GM18870 (cell line): Measurements from ENCODE around the gene TRIM15.
"Not testable (repeated sequence)": the region's sequence is repeated elsewhere in the genome, so short reads cannot be mapped to it uniquely, and the experiment has no call there.

Source experiments
- ATAC-seq: cut with Tn5 transposase; IDR thresholded peaks from one replicate; pipeline ENCODE4 v1.9.1; 2021; ENCODE audit warnings: moderate library complexity; ENCODE audit not compliant: unreplicated experiment

The TRIM15 gene

DNA sequence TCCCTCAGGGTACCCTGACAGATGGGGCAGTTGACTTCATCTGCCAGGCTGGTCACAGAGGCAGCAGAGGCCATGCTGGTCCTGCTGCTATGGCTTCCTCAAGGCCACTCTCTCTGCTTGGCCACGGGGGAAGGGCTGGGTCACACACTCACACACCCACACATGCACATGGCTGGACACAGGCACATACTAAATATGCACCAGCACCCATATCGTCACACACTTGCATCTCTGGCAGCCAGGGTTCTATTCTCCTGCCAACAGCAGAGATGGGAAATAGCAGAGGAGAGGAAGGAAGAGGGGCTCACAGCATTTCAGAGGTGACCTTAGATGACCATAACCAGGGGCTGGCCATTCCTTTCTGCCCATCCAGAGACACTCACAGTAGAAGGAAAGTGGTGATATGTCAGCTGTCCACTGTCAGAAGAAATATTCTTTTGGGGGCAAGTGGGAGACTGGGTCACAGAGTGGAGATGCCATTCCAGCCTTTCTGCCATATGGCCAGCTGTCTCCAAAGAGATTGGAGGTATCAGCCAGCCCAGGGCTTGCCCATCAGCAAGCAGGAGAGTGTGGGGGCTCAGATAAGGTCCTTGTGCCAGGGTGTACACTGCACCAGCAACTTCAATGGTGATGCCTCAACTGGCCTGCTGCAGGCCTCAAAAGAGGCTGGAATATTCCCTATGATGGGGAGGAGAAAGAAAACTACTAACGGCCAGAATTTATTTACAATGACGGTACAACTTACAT is 2.4 kb upstream of the TRIM15 start, which contains the start of gene TRIM10:
Gene TRIM10, minus strand, starts transcription at position 427 of the 747 bp plus-strand sequence. Its CDS starts 353 bp downstream, at position 74.
- no peak for ATAC-seq

DNA sequence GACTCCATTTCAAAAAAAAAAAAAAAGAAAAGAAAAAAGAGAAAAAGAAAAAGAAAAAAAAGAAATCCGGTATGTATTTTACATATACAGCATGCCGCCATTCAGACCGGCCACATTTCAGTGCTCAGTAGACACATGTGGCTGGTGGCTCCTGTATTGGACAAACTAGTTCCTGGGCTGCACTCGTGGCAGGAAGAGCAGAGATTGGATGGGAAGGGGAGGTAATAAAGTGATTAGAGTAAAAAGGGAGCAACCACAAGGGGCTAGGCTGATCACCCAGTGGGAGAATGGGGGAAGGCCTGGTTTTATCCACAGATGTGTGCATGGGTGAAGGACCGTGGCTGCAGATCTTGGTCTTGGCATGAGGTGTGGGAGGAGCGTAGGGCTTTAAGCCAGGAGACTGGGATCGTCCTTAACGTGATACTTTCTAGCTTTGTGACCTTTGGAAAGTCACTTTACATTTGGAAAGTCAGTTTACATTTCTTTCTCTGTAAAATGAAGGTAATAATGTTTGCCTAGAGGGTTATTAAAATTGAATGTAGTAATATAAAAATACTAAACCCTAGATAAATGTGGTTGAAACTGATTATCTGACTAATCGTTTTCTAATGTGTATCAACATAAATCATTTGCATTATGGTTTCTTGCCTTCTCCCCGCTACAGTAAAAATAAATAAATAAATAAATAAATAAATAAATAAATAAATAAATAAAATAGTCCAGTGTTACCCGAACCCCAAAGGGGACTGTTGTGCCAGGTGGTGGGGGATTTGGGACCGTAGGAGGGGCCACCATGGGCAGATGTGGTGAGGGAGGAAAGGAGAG is 869 bp upstream of the TRIM15 start:
- no peak for ATAC-seq

DNA sequence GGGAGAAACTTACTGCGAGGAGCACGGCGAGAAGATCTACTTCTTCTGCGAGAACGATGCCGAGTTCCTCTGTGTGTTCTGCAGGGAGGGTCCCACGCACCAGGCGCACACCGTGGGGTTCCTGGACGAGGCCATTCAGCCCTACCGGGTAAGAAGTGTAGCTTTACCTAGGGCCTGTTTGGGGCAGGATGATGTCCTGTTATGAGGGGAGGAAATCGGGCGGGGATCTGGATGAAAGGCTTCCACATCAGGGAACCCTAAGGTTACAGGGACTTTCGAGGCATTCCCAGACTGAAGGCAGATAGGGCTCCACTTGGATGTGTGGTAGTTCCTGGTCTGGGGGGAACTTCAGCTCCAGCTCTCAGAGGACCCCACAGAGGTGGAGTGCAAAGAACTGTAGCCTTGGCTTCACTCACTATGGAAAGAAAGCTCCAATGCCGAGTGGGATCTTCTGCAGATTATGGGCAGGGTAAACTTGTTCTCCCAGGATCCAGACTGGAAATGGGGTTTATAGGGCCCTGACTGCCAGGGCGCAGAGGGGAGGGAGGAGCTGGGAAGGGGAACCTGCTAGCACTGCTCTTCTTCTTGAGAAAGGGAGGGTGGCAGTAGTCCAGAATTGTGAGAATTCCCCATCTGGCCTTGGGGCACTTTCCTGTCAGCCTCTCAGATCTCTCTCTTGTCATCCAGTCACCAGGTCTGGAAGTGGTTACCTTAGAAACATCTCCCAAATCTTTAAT is 740 bp downstream of the TRIM15 start:
- ATAC-seq = no peak

DNA sequence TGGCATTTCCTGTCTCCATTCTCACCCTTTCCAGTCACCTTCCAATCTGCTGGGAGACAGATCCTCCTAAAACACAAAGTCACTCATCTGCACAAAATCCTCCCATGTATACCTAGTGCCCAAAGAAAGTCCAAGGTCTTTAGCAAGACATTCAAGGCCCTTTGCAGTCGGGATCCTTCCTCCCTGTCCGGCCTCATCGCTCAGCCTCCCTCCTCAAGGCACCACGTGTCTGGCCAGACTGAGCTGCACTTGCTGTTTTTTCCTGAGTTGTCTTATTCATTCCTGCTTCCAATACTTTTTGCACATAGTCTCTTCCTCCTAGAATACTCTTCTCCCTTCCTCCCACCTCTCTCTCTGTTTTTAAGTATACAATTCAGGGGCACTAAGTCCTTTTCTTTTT is 1.4 kb downstream of the TRIM15 start:
- no peak for ATAC-seq

DNA sequence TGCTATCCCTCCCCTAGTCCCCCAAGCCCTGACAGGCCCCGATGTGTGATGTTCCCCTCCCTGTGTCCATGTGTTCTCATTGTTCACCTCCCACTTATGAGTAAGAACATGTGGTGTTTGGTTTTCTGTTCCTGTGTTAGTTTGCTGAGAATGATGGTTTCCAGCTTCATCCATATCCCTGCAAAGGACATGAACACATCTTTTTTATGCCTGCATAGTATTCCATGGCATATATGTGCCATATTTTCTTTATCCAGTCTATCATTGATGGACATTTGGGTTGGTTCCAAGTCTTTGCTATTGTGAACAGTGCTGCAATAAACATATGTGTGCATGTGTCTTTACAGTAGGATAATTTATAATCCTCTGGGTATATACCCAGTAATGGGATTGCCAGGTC is 1.9 kb downstream of the TRIM15 start:
- ATAC-seq = not testable (repeated sequence)

DNA sequence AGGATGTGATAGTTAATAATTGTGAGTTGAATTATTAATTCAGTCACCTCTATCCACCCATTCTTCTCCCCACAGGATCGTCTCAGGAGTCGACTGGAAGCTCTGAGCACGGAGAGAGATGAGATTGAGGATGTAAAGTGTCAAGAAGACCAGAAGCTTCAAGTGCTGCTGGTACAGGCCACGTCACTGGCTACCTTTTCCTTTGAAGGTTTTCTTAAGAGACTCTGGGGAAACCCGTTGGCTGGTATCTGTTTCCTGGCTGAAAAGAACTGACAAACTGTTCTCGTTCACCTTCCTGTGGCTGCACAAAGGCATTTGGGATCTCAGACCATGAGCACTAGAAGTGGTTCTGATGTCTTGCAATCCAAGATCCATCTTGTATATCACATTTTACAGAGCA is 3.8 kb downstream of the TRIM15 start:
- ATAC-seq = no peak

DNA sequence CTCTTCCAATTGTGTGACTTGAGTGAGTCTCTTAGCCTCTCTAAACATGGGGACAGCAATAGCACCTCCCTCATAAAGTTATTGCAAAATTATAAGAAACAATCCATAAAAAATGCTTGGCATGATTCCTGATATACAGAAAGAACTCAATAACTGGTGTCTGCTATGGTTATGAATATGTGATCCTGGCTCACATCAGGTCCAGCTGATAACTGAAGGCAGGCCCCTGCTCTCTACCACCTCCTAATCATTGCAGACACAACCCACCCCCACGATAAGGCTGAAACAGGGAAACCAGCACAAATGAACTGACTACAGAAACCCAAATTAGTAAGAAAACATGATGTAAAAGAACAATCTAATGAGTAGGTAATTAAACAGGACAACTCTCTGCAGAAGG is 5.4 kb downstream of the TRIM15 start:
- no peak for ATAC-seq

DNA sequence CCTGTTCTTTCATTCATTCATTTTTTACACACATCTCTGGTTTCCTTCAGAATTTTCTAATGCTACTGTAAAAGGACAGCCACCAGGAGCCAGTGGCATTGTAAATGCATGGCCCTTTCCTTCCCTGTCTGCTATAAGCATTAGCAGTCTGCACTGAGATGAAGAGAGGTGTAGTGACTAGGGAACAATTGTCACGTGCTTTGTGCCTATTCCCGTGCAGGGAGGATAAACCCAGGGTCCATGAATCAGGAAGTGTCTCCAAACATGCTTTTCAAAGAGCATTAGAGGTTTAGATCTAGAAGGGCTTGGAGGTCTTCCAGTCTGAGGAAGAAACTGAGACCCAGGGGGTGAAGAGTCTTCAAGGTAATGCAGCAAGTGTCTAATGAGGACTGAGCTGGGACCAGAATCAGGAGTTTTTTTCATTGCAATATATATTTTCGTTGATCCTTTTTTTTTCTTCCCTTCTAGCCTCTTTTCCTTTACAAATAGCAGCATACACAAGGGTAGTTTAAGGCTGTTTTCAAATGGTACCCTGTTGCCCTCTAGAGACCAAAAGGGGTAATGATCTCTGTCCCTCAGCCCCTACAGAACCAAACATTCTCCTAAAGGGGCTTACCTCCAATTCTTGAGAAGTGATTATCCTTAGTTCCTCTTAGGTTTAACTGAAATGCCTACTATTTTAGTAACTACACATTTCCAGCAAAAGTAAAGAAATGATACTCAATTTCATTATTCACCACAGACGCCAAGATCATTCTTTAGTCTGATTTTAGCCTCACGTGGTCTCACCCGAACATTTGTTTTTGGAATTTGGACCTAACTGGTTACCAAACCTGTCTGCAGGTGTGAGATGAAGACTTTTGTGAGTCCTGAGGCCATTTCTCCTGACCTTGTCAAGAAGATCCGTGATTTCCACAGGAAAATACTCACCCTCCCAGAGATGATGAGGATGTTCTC is 6.6 kb downstream of the TRIM15 start:
- no peak for ATAC-seq

DNA sequence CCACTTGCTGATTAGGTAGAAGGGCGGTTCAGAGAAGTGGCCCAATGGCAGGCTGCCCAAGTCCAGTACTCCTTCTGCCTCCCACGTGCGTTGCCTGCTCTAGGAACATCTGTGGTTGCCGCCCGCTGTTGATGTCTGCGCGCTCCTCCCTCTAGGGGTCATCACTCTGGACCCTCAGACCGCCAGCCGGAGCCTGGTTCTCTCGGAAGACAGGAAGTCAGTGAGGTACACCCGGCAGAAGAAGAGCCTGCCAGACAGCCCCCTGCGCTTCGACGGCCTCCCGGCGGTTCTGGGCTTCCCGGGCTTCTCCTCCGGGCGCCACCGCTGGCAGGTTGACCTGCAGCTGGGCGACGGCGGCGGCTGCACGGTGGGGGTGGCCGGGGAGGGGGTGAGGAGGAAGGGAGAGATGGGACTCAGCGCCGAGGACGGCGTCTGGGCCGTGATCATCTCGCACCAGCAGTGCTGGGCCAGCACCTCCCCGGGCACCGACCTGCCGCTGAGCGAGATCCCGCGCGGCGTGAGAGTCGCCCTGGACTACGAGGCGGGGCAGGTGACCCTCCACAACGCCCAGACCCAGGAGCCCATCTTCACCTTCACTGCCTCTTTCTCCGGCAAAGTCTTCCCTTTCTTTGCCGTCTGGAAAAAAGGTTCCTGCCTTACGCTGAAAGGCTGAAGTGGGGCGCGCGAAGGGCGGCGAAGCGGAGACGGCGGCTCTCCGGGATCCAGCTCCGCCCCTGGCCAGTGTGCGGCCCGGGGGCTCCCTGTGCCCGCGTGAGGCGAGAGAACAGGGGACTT is 8.5 kb downstream of the TRIM15 start:
- ATAC-seq = no peak

DNA sequence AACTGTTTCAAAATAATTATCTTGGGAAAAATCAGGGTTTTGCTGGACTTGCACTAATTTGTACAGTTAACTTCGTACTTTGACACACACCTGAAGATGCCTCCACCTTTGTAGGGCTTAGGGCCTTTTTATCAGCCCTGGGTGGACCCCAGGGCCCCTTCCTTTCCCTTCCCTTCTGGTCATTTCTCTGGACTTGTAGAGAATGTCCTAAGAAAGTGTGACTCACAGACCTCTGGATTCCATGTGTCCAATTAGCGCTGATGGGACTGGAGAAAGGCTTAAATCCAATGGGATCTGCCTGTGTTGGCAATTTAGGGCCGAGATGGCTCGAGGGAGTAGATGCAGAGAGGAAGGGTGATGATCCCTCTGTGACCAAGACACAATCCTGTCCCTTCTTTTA is 9.3 kb downstream of the TRIM15 start:
- no peak for ATAC-seq

DNA sequence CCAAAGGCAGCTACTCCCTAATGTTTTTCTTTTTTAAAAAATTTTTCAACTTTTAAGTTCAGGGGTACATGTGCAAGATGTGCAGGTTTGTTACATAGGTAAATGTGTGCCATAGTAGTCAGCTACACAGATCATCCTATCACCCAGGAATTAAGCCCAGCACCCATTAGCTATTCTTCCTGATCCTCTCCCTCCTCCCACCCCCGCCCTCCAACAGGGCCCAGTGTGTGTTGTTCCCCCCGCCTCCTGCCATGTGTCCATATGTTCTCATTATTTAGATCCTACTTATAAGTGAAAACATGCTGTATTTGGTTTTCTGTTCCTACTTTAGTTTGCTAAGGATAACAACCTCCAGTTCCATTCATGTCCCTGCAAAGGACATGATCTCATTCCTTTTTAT is 12.4 kb downstream of the TRIM15 start:
- ATAC-seq = no peak

DNA sequence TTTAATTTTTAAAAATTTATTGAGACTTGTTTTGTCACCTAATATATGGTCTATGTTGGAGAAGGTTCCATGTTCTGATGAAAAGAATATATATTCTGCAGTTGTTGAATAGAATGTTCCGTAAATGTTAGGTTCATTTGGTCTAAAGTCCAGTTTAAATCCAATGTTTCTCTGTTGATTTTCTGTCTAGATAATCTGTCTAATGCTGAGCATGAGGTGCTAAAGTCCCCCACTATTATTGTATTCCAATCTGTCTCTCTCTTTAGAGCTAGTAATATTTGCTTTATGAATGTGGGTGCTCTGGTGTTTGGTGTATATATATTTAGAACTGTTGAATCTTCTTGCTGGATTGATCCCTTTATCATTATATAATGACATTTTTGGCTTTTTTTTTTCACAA is 15.5 kb downstream of the TRIM15 start:
- ATAC-seq = no peak

DNA sequence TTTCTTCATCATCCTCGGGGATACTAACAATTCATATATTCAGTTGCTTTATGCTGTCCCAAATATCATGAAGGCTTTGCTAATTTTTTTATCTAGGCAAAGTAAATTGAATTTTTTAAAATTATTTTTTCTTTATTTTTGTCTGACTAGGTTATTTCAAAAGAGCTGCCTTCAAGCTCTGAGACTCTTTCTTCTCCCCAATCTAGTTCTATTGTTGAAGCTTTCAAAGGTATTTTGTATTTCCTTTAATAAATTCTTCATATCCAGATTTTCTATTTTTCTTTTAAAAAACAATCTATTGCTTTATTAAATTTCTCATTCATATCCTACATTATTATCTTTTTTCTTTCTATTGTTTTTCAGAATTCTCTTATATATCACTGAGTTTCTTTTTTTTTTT is 16.8 kb downstream of the TRIM15 start:
- no peak for ATAC-seq

DNA sequence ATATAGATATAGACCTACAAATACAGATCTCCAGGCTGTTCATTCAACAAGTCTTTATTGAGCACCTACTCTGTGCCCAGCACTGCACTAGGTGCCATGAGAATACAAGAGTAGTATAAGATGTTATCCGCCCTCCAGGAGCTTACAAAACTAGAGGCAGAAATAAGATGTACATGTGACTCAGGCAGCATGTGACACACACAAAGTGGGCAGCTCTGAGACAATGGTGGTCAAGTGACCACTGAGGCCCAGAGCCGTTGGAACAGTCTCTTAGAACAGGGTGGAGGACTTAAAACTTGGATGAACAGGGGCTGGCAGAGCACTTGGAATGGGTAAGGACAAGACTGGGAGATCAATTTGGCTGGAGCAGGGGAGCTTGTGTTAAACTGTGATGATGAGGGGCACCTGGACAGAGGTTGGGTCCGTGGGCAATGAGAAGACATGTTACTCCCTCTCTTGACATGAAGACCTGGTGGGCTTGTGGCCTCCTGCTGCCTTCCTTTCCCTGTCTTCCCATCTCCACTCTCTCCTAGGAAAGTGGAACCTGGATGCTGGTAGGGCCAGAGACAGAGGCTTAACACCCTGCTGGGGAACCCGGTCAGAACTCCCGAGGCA is 21.2 kb downstream of the TRIM15 start:
- ATAC-seq = no peak

DNA sequence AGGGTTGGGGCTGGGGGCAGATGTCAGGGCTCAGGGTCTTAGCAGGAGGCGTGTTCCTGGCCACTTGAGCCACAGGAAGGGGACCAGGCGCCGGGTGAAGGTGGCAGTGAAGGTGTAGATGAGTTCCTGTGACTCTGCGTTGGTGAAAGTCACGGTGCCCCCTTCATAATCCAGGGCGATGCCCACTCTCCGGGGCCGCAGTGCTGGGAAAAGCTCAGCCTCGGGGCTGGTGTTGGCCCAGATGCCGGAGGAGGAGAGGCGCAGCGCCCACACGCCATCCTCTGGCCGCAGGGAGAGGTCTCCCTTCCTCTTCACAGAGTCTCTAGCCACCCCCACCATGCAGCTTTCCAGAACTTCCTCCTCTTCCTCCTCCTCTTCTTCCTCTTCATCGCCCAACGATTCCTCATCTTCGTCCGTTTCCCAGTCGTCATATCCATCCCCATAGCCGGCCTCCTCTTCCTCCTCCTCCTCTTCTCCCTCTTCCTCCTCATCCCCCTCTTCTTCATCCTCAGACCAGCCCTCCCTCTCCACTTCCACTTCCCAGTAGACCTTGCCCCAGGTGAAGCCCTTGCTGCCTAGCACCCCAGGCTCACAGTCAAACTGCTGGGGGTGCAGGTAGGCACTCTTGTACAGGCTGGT is 22.6 kb downstream of the TRIM15 start:
- no peak for ATAC-seq

DNA sequence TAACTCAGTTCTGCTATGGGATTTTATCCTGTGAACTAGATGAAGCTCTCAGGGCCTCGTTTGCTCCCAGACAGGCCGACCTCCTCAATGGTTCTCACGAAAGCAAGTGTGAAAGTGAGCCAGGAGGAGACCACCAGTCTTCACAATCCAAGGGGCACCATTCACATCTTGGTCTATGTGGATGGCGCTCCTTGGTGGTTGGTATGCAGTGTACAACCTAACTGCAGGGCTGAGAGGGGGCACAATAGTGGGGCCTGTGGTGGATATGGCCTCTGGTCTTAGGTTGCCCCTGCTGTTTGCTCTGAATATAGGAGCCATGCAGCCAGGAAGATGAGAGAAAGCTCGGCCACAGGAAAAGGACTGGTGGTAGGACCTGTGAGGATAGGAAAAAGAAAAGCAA is 25.2 kb downstream of the TRIM15 start:
- ATAC-seq = no peak

DNA sequence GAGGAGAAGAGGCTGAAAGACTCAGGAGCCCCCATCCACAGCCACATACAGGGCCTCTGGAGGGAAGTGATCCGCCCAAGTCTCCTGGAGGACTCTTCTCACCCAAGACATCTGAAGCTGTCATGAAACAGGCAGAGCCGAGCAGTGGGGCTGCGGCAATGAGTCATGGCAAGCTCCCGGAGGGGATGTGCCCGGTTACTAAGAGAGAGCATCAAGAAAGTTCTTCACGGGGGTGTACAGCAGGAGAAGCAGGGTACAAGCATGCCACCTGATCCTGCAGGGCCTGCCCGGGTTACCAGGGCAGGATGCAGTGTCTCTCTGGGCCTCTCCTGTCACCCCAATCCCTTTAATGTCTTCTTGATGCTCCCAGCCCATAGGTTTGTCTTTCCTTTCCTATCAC is 28.7 kb downstream of the TRIM15 start:
- ATAC-seq = no peak

DNA sequence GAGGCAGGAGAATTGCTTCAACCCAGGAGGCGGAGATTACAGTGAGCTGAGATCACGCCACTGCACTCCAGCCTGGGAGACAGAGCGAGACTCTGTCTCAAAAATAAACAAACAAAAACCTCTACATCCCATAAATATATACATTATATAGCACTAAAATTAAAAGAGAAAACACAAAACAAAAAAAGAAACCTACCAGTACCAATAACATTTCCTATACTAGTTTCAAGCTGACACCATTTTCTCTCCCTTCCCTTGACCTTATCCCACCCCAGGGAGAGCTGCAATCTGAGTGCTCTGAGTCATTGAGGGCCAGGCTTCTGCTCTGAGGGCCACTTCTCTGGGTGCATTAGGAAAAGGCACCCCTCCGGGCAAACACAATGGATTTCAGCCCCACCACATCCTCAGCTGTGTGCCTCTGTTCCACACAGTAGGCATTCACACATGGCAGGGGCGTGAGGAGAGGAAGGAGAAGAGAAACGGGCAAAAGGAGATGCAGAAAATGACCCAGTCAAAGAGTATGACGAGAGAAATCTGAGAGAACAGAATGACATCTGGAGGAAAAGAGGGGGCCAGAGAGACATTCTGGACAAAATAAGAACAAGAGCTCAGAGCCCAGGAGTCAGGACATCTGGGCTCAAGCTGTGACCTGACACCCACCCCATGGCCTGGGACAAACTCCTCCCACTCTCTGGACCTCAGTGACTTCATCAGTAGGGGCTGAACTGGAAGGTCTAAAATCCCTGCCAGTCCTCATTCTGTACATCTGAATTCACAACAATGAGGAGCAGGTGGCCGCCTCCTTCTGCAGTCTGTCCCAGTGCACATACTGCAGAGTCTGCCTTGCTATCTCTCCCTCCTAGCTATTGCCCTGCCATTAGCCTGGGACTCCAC is 31.7 kb downstream of the TRIM15 start:
- no peak for ATAC-seq
